B cell (primary cell): ENCODE results near the gene PTPRS. TPM values are rescaled to one million over a fixed set of nuclear protein-coding genes. Genes with fewer than 3 reads are reported as not detected.

Experiments used
- ATAC-seq: fragments of 200-7000 bp; cut with Tn5 transposase; one replicate; pipeline ENCODE4 v1.10.0; 2021; ENCODE audit warnings: low read depth, mild to moderate bottlenecking, moderate number of reproducible peaks, moderate library complexity
- CTCF ChIA-PET: fragments of 350-600 bp; sonication (Branson Sonifier 250); formaldehyde crosslinking; loops from one replicate; lab custom pipeline; 2021; ENCODE audit warnings: antibody characterized with exemption, inconsistent platforms; lab: Charles Lee
- POLR2A ChIA-PET: fragments of 350-600 bp; sonication (Branson Sonifier 250); formaldehyde crosslinking; loops from one replicate; lab custom pipeline; 2021; ENCODE audit warnings: antibody characterized with exemption; lab: Charles Lee
- DNase-seq: peaks from one replicate; pipeline ENCODE4 v3.0.0; 2013
- H2AFZ ChIP-seq: 2 replicates; pipeline ENCODE4 v1.6.1; 2012; ENCODE audit warnings: mild to moderate bottlenecking, low read depth, low read length; ENCODE audit not compliant: insufficient read depth, poor library complexity, severe bottlenecking
- H3K27ac ChIP-seq, 2 donors: 1 replicate in 1 of 2; 2 replicates in 1 of 2; pipeline ENCODE4 v1.5.1; 2012 to 2013; ENCODE audit warnings: low read length in 2 of 2, mild to moderate bottlenecking in 2 of 2, moderate library complexity in 1 of 2
- H3K27me3 ChIP-seq, 4 experiments: fragments of 200-600 bp in 1 of 4; sonication (generic) in 1 of 4; replicated peaks in 1 of 4; 1 replicate in 2 of 4; 2 replicates in 2 of 4; pipeline versions ENCODE4 v1.6.1 to v1.7.0; 2013 to 2016; ENCODE audit warnings: low read length in 3 of 4, mild to moderate bottlenecking in 2 of 4, mixed read lengths in 1 of 4, moderate library complexity in 1 of 4; ENCODE audit not compliant: insufficient read depth in 4 of 4, control insufficient read depth in 3 of 4; ENCODE audit errors: control extremely low read depth in 1 of 4
- H3K36me3 ChIP-seq, 2 experiments: replicated peaks in 1 of 2; 1 replicate in 1 of 2; 2 replicates in 1 of 2; pipeline versions ENCODE4 v1.6.1 to v1.7.1; 2013; ENCODE audit warnings: low read length in 1 of 2; ENCODE audit not compliant: insufficient read depth in 2 of 2, control insufficient read depth in 1 of 2; ENCODE audit errors: control extremely low read depth in 1 of 2, extremely low read depth in 1 of 2
- H3K4me1 ChIP-seq, 2 donors: fragments of 200-600 bp in 1 of 2; sonication (generic) in 1 of 2; 1 replicate in 1 of 2; 2 replicates in 1 of 2; pipeline versions ENCODE4 v1.5.1 to v1.6.1; 2013 to 2017; ENCODE audit warnings: low read length in 2 of 2; ENCODE audit not compliant: control insufficient read depth in 2 of 2, insufficient read depth in 2 of 2
- H3K4me2 ChIP-seq: replicated peaks from 2 replicates; pipeline ENCODE3; 2012; ENCODE audit warnings: mild to moderate bottlenecking, low read depth, low read length; ENCODE audit not compliant: poor library complexity, severe bottlenecking
- H3K4me3 ChIP-seq, 5 experiments: fragments of 200-600 bp in 1 of 5; sonication (generic) in 1 of 5; 1 replicate in 3 of 5; 2 replicates in 2 of 5; pipeline versions ENCODE4 v1.5.1 to v1.7.0; 2011 to 2016; ENCODE audit warnings: low read length in 4 of 5, mild to moderate bottlenecking in 4 of 5, low read depth in 2 of 5, control low read depth in 1 of 5, moderate library complexity in 1 of 5; ENCODE audit not compliant: insufficient read depth in 1 of 5; ENCODE audit errors: control extremely low read depth in 1 of 5, extremely low read depth in 1 of 5
- H3K79me2 ChIP-seq: fragments of 200-600 bp; sonication (generic); one replicate; pipeline ENCODE4 v1.6.0; 2016; ENCODE audit warnings: low read length; ENCODE audit not compliant: control insufficient read depth, insufficient read depth
- H3K9ac ChIP-seq: fragments of 200-600 bp; sonication (generic); 2 replicates; pipeline ENCODE4 v1.6.1; 2017; ENCODE audit warnings: mild to moderate bottlenecking, low read length, moderate library complexity
- H3K9me3 ChIP-seq, 3 donors: one replicate each; pipeline versions ENCODE4 v1.6.1 to v1.7.1; 2013; ENCODE audit warnings: low read length in 2 of 3; ENCODE audit not compliant: control insufficient read depth in 2 of 3, insufficient read depth in 1 of 3; ENCODE audit errors: control extremely low read depth in 1 of 3
- H4K20me1 ChIP-seq: 2 replicates; pipeline ENCODE4 v1.6.0; 2012; ENCODE audit warnings: mild to moderate bottlenecking, low read length; ENCODE audit not compliant: insufficient read depth, control insufficient read depth, poor library complexity, severe bottlenecking
- H3K27ac Mint-ChIP-seq: one replicate; pipeline ENCODE4 v1.8.0; 2021; ENCODE audit warnings: mixed read lengths
- H3K27me3 Mint-ChIP-seq: one replicate; pipeline ENCODE4 v1.8.0; 2021; ENCODE audit warnings: mixed read lengths
- H3K4me1 Mint-ChIP-seq: one replicate; pipeline ENCODE4 v1.8.0; 2021; ENCODE audit warnings: mixed read lengths
- H3K4me3 Mint-ChIP-seq: one replicate; pipeline ENCODE4 v1.8.0; 2021; ENCODE audit warnings: mixed read lengths
- H3K9me3 Mint-ChIP-seq: one replicate; pipeline ENCODE4 v1.8.0; 2022; ENCODE audit warnings: mixed read lengths; ENCODE audit not compliant: insufficient read depth
- EZH2 ChIP-seq: IDR thresholded peaks from 2 replicates; pipeline ENCODE4 v1.6.1; 2012; ENCODE audit warnings: borderline replicate concordance, low read depth, mild to moderate bottlenecking, moderate library complexity, low read length; ENCODE audit not compliant: insufficient read depth, poor library complexity, severe bottlenecking
- WGBS: methylation state at CpG from one replicate; pipeline ENCODE4 v1.1.5; 2013; ENCODE audit warnings: missing lambda C conversion rate; ENCODE audit not compliant: insufficient coverage; 5-methylcytosine and 5-hydroxymethylcytosine counted together
- intact Hi-C: fragments of 100-400 bp; cut with micrococcal nuclease; formaldehyde crosslinking; loops from one replicate; pipeline ENCODE4 v1.10.0; 2022
- polyA plus RNA-seq: library from polyadenylated mRNA; depleted of rRNA; stranded (reverse); fragments of >200 nt; gene quantifications from 2 replicates; pipeline ENCODE4 v1.2.3, GENCODE V29; 2012
- total RNA-seq, 2 donors: library from RNA; stranded (reverse); fragments of 120-200 nt in 1 of 2; gene quantifications; 1 replicate in 1 of 2; 2 replicates in 1 of 2; pipeline versions ENCODE4 v1.2.3 to v1.2.4, GENCODE V29; 2013 to 2022
- TF ChIP-seq, protein P1 (sequence below): fragments of 200-600 bp; IDR thresholded peaks from one replicate; pipeline ENCODE4 v1.8.0; 2022; ENCODE audit warnings: antibody characterized with exemption, mild to moderate bottlenecking

Gene PTPRS
- total and polyA plus RNA-seq, 2 donors (not counting 1 experiment from before 2014, with no cell fraction given): 6.5 to 10.0 TPM

DNA sequence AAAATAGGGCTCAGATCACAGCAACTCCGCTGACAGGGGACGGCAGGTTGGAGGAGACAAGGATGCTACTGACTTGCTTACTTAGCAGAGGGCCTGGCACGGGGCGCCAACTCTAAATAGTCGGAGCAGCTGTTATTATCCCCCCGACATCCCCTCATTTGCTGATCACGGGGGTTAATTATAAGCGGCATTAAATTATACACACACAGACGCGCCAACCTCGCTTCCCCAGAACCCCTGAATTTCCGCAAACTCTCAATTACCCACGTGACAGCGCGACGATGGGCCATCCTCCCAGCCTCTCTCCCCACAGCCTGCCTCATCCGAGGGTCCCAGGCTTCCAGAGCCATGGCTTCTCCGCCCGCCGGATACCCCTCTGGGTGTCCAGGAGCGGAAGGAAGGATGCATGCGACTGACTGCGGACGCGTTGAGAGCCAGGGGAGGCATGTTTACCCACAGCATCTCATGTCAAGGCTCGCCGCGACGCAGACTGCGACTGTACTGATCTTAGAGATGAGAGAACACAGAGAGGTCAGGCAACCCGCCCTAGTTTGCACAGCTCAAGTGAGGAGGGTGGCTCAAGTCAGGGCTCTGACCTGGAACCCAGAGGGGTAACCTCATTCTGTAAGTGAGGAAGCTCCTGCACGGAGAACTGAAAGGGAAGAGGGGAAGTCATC, 5.7 kb downstream of the PTPRS start:
- no peak for ATAC-seq
- Mint-ChIP-seq H3K4me3 (no peak overlapping the region), H3K4me1 (peaks cover 30% of the 10 kb centered on the region), H3K27ac (no peak overlapping the region), H3K9me3 (no peaks in the 10 kb centered on the region), H3K27me3 (peaks cover 46% of the 10 kb centered on the region)
- no peak for TF ChIP-seq EZH2
- TF ChIP-seq, protein P1, sequence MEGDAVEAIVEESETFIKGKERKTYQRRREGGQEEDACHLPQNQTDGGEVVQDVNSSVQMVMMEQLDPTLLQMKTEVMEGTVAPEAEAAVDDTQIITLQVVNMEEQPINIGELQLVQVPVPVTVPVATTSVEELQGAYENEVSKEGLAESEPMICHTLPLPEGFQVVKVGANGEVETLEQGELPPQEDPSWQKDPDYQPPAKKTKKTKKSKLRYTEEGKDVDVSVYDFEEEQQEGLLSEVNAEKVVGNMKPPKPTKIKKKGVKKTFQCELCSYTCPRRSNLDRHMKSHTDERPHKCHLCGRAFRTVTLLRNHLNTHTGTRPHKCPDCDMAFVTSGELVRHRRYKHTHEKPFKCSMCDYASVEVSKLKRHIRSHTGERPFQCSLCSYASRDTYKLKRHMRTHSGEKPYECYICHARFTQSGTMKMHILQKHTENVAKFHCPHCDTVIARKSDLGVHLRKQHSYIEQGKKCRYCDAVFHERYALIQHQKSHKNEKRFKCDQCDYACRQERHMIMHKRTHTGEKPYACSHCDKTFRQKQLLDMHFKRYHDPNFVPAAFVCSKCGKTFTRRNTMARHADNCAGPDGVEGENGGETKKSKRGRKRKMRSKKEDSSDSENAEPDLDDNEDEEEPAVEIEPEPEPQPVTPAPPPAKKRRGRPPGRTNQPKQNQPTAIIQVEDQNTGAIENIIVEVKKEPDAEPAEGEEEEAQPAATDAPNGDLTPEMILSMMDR: no peak
- intact Hi-C loops: no loop called here
- Histone ChIP-seq H3K9me3 (peaks cover 0 to 45% (median 0%) of the 10 kb centered on the region in 3 donors), H3K4me2 (no peak overlapping the region), H4K20me1 (no peaks in the 10 kb centered on the region), H3K4me3 (no peak overlapping the region), H3K27ac (no peak overlapping the region), H3K79me2 (no peaks in the 10 kb centered on the region), H2AFZ (no peak overlapping the region), H3K36me3 (no peaks in the 10 kb centered on the region), H3K9ac (no peak overlapping the region), H3K4me1 (peaks cover 38 to 43% of the 10 kb centered on the region in 2 donors), H3K27me3 (peaks cover 0 to 80% (median 41%) of the 10 kb centered on the region in 4 experiments)
- ChIA-PET POLR2A (interaction anchor here (0.6 kb wide), 3 partner anchors 119 to 399 kb away, joined by 3 to 4 read pairs (median 3); no protein-coding TSS in a partner anchor), CTCF (no interaction called here)
- whole genome bisulfite sequencing: 89% methylated on average over 27 of the region's 32 CpGs
- DNase-seq: no peak

DNA sequence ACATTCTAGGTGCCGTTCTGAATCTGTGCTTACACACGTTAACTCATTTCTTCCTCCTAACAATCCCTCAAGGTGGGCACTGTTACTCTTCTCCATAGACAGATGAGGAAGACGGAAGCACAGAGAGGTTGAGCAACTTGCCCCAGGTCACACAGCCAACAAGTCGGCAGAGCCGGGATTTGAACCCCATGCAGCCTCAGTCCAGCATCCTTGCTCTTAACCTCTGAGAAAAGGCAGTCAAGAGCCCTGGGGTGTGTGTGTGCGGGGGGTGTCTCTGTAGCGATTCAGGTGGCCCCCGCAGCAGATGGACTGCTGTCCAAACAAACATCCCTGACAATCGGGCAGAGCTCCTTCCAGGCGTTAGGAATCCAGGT, 6.3 kb downstream of the PTPRS start:
- Histone ChIP-seq H3K9me3 (peaks cover 0 to 42% (median 0%) of the 10 kb centered on the region in 3 donors), H3K27ac (no peak overlapping the region), H3K4me1 (peaks cover 32 to 41% of the 10 kb centered on the region in 2 donors), H3K79me2 (no peaks in the 10 kb centered on the region), H3K36me3 (no peaks in the 10 kb centered on the region), H3K4me2 (no peak overlapping the region), H4K20me1 (no peaks in the 10 kb centered on the region), H2AFZ (no peak overlapping the region), H3K9ac (no peak overlapping the region), H3K27me3 (peaks cover 0 to 74% (median 40%) of the 10 kb centered on the region in 4 experiments), H3K4me3 (no peak overlapping the region)
- DNase-seq: no peak
- 98% methylated on average over 10 of the region's 10 CpGs for WGBS
- no peak overlapping the region for H3K27ac Mint-ChIP-seq
- H3K4me1 Mint-ChIP-seq: peaks cover 28% of the 10 kb centered on the region
- H3K4me3 Mint-ChIP-seq: no peak overlapping the region
- TF ChIP-seq EZH2: no peak
- TF ChIP-seq, protein P1: no peak
- CTCF ChIA-PET: no interaction called here
- ATAC-seq: no peak
- POLR2A ChIA-PET: no interaction called here
- H3K27me3 Mint-ChIP-seq: peaks cover 46% of the 10 kb centered on the region
- intact Hi-C loops: no loop called here
- H3K9me3 Mint-ChIP-seq: no peaks in the 10 kb centered on the region
